AG04450 (cell line): Measurements from ENCODE around the gene PDE2A. TPM values are rescaled to one million over a fixed set of nuclear protein-coding genes. Genes with fewer than 3 reads are reported as not detected.
"Not testable (repeated sequence)": the region's sequence is repeated elsewhere in the genome, so short reads cannot be mapped to it uniquely, and the experiment has no call there.

Experiments used
- CTCF ChIA-PET: fragments of 300-600, 350-600 bp; formaldehyde crosslinking; extraction: SDS; loops from one replicate; lab custom pipeline; 2022; ENCODE audit warnings: antibody characterized with exemption, inconsistent platforms; lab: Charles Lee
- POLR2A ChIA-PET: fragments of 350-600 bp; formaldehyde crosslinking; extraction: SDS; loops from one replicate; lab custom pipeline; 2021; ENCODE audit warnings: antibody characterized with exemption, inconsistent platforms; lab: Yijun Ruan, JAX
- DNase-seq: peaks from one replicate; pipeline ENCODE4 v3.0.0-alpha.2; 2011; ENCODE audit warnings: low read depth, low spot score
- H3K27ac ChIP-seq: one replicate; pipeline ENCODE4 v1.5.1; 2012; ENCODE audit warnings: low read depth, low read length, control low read depth
- H3K27me3 ChIP-seq: one replicate; pipeline ENCODE4 v1.6.0; 2012; ENCODE audit warnings: low read length; ENCODE audit not compliant: control insufficient read depth, insufficient read depth
- H3K4me3 ChIP-seq: 2 replicates; pipeline ENCODE4 v1.5.1; 2011; ENCODE audit warnings: mild to moderate bottlenecking, low read depth, low read length, control low read depth
- H3K9me3 ChIP-seq: 2 replicates; pipeline ENCODE4 v1.5.1; 2012; ENCODE audit warnings: low read length; ENCODE audit not compliant: control insufficient read depth, insufficient read depth
- polyA plus RNA-seq: library from polyadenylated mRNA; depleted of rRNA; stranded (reverse); fragments of >200 nt; gene quantifications from 2 replicates; pipeline ENCODE4 v1.2.3, GENCODE V29; 2011
- TF ChIP-seq, protein P1 (sequence below): IDR thresholded peaks from 2 replicates; pipeline ENCODE4 v1.5.1; 2011; ENCODE audit warnings: low read depth, low read length, control low read depth, inconsistent platforms

Gene PDE2A
- polyA plus RNA-seq, 1 experiment = 0.02 TPM

DNA sequence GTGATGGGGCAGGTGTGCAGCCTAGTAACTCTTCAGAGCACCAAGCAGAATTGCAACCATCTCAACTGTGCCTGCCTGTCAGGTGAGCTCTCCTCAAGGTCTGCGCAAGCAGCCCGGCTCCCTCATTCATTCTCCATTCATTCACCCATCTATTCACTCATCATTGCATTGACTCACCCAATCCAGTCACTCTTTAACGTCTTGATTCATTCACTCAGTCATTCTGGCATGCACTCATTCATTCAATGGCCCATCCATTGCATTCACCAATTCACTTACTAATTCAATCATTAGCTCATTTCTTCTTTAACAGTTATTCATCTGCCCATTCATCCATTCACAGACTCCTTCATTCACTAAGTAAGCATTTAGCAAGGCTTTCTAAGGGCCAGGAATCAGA is 111.8 kb downstream of the PDE2A start:
- POLR2A ChIA-PET = no interaction called here
- CTCF ChIA-PET = interaction anchor here (0.9 kb wide), 1 partner anchor 91 kb away, joined by 3 read pairs; no protein-coding TSS in a partner anchor
- DNase-seq = no peak
- no peak overlapping the region for H3K27ac ChIP-seq
- TF ChIP-seq, protein P1, sequence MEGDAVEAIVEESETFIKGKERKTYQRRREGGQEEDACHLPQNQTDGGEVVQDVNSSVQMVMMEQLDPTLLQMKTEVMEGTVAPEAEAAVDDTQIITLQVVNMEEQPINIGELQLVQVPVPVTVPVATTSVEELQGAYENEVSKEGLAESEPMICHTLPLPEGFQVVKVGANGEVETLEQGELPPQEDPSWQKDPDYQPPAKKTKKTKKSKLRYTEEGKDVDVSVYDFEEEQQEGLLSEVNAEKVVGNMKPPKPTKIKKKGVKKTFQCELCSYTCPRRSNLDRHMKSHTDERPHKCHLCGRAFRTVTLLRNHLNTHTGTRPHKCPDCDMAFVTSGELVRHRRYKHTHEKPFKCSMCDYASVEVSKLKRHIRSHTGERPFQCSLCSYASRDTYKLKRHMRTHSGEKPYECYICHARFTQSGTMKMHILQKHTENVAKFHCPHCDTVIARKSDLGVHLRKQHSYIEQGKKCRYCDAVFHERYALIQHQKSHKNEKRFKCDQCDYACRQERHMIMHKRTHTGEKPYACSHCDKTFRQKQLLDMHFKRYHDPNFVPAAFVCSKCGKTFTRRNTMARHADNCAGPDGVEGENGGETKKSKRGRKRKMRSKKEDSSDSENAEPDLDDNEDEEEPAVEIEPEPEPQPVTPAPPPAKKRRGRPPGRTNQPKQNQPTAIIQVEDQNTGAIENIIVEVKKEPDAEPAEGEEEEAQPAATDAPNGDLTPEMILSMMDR = no peak
- H3K4me3 ChIP-seq = no peak overlapping the region
- H3K27me3 ChIP-seq = peaks cover 18% of the 10 kb centered on the region
- H3K9me3 ChIP-seq = no peaks in the 10 kb centered on the region

DNA sequence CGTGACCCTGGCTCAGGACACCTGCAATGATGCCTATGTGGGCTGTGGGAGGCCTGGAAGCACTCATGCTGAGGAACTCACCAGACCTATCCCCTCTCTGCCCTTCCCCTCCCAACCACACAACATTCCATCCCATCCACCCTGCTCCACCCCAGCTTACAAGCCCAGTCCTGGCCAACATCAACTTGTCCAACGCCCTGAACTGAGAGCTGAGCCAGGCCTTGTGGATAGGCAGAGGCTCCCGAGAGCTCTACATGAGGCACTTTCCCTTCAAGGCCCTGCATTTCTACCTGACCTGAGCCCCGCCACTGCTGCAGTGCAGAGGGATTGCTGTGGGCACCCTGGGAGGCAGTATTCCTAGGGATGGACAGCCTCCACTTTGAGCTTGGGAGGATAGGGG is 112.4 kb downstream of the PDE2A start:
- Histone ChIP-seq H3K4me3 (no peak overlapping the region), H3K27me3 (peaks cover 21% of the 10 kb centered on the region), H3K27ac (no peak overlapping the region), H3K9me3 (no peaks in the 10 kb centered on the region)
- CTCF ChIA-PET = interaction anchor here (0.9 kb wide), 1 partner anchor 91 kb away, joined by 3 read pairs; no protein-coding TSS in a partner anchor
- POLR2A ChIA-PET = no interaction called here
- DNase-seq = no peak
- TF ChIP-seq, protein P1 = no peak

DNA sequence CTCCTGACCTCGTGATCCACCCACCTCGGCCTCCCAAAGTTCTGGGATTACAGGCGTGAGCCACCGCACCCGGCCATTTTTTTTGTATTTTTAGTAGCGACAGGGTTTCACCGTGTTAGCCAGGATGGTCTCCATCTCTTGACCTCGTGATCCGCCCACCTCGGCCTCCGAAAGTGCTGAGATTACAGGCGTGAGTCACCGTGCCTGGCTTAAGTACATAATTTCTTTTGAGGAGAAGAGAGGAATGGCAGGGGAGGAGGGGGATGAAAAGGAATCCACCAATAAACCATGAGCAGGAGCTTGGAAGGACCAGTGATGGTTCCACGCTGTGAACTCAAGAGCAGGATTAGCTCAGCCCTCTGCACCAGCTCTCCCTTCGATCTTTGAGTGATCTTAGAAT is 113.4 kb downstream of the PDE2A start:
- not testable (repeated sequence) for DNase-seq, H3K27ac ChIP-seq, H3K9me3 ChIP-seq, H3K4me3 ChIP-seq
- peaks cover 25% of the 10 kb centered on the region for H3K27me3 ChIP-seq
- ChIA-PET CTCF (interaction anchor here (0.7 kb wide), 1 partner anchor 13 kb away, joined by 3 read pairs; no protein-coding TSS in a partner anchor), POLR2A (interaction anchor here (0.6 kb wide), 1 partner anchor 615 kb away, joined by 3 read pairs; no protein-coding TSS in a partner anchor)

DNA sequence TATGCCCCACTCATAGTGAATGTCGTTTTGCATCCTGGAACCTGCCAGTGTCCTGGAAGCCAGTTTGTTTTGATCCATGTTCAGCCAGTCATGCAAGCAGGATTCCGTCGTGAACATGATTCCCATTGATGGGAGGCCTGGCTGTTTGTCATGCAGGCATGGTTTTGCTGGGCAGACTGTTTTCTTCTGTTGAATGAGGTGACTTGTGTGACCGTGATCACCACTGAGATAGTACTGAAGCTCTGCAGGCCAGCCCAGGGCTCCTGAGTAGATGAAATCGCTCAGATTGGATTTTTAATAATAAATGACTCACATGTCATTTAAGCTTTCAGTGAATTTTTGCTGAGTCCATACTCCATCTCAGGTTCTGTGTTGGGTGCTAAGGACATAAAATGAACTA is 117.8 kb downstream of the PDE2A start:
- CTCF ChIA-PET = interaction anchor here (2.7 kb wide), 1 partner anchor 85 kb away, joined by 12 read pairs; no protein-coding TSS in a partner anchor
- peaks cover 21% of the 10 kb centered on the region for H3K27me3 ChIP-seq
- H3K27ac ChIP-seq = no peak overlapping the region
- no peaks in the 10 kb centered on the region for H3K9me3 ChIP-seq
- H3K4me3 ChIP-seq = no peak overlapping the region
- TF ChIP-seq, protein P1 = no peak
- no peak for DNase-seq
- POLR2A ChIA-PET = no interaction called here

DNA sequence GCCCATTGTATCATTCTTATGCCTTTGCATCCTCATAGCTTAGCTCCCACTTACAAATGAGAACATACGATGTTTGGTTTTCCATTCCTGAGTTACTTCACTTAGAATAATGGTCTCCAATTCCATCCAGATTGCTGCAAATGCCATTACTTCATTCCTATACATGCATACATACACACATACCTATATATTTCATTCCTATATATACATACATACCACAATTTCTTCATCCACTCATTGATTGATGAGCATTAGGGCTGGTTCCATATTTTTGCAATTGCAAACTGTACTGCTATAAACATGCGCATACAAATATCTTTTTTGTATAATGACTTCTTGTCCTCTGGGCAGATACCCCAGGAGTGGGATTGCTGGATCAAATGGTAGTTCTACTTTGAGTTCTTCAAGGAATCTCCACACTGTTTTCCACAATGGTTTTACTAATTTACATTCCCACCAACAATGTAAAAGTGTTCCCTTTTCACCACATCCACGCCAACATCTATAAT is 119.2 kb downstream of the PDE2A start:
- H3K27ac ChIP-seq, CTCF ChIA-PET, POLR2A ChIA-PET: not testable (repeated sequence)

DNA sequence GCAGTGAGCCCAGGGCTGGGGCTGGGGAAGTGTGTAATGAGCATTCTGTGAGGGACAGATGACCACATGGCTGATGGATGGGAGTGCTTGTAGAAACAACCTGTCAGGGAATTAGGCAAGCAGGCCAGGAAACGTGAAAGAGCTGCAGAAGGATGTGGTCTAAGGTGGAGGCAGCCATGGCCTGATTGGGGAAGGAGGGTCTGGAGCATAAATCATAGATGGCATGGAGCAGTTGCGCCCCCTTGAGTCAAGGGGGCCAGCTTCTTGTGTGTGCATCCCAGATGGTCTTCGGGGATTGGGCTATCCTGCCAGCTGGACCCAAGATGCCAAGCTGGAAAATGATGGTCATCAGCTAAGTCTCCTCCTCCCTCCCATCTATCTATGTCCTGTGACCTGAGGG is 120.5 kb downstream of the PDE2A start:
- Histone ChIP-seq H3K27me3 (peaks cover 23% of the 10 kb centered on the region), H3K4me3 (no peak overlapping the region), H3K9me3 (no peaks in the 10 kb centered on the region), H3K27ac (no peak overlapping the region)
- no peak for DNase-seq
- ChIA-PET CTCF (interaction anchor here (1.0 to 1.9 kb wide), 3 partner anchors 20 to 89 kb away, joined by 3 to 6 read pairs (median 3); no protein-coding TSS in a partner anchor), POLR2A (no interaction called here)
- TF ChIP-seq, protein P1 = no peak

More for the DNA sequence above, 119.2 kb downstream of the PDE2A start:
- H3K27me3 ChIP-seq = peaks cover 23% of the 10 kb centered on the region
- not testable (repeated sequence) for H3K4me3 ChIP-seq, H3K9me3 ChIP-seq, DNase-seq
